GM19238 (cell line): ENCODE results near the gene KRT13.

Experiments
- DNase-seq: peaks from one replicate; pipeline ENCODE4 v3.0.0; 2011; ENCODE audit warnings: low spot score; ENCODE audit not compliant: insufficient read length

KRT13 gene

DNA sequence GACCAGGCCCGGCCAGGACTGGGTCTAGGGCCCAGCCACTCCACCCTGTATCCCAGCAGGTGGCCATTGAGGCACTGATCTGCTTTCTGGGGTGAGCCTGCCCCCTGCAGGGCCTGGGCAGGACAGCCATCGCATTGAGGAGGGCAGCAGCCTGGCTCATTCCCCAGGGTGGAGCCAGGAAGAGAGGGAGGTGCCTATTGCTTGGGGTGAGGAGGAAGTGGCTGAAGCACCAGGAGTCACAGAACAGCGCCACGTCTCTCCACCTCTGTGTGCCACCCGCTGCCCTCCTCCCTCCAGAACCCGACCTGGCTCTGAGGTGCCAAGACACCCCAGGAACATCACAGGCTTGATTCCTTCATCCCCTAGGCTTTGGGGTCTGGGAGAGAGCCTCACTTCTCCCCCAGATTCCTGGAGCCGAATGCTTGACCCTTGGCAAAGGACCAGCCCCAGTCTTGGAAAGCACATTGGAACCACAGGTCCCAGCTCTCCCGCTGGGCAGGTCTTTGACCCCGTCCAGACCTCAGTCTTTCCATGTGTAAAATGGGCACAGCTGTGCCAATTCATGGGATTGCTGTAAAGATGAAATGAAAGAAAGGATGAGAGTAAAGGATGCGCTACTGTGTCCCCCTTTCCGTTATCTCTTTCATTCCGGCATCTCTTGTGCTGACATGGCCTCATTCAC, 8.5 kb downstream of the KRT13 start:
- DNase-seq = peak; percentile 72

DNA sequence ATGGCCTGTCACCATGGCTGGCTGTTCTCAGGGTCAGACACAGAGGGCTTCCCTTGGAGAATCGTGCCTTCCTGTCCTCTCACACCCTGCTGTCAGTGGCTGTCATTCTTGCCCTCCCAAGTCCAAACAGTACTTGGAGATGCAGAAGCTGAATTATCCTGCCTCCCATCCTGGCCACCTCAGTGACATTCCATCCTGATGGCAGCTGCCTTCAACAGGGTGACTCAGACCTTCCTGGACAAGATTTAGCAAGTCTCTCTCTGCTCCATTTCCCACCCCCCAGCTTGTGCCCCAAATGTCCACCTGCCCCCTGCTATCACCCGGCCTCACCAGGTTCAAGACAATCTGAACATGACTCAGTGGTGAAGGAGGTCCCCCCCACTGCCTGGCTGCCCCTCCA, 10.9 kb downstream of the KRT13 start:
- no peak for DNase-seq

DNA sequence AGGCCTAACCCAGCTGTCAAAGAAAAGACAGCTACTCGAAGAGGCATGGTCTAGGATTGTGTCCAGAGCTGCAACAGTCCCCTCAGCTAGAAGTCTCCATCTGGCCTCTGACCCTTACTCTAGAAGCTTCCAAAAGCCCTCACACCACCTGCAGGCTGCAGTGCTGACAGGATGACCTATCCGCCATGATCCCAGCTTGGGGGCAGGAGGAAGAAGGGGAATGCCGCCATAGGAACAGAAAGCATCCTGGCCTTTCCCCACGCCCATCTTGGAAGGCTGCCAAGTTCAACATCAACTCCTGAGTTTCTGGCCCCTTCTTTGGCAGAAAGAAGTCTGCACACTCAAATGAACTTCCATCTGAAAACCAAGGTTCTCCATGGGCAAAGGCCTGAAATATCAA, 12.6 kb downstream of the KRT13 start:
- no peak for DNase-seq

DNA sequence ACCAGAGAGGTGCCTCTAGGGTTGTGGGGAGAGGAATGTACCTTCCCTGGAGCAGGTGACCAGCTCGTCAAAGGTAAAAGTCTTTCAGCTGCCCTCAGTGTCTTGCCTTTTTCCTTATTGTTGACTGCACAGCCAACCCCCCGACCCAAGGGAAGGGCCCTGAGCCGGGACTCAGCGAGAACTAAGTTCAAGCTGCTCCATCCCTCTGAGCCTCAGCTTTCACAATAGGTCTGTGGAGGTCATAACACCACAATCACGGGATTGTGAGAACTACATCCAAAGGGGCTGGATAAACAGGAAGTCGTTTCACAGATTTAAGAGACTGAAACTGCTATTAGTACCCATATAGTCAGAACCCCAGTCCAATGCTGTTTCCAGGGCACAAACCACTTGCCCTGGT, 13.1 kb downstream of the KRT13 start:
- no peak for DNase-seq

DNA sequence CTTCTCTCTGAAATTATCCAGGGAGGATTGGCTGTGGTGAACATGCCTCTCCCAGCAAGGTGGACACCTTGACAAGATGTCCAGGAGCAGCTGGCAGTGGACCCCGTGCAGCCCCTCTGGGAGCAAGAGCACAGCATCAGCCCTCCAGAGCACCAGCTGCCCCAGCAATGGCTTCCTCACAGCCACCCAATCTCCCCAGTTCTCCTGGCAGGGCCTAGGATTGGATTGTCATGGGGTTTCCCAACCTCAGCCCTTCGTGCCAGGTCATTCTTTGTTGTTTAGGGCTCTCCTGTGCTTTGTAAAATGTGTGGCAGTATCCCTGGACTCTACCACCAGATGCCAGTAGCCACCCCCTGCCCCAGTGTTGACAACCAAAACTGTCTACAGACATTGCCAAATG, 13.9 kb downstream of the KRT13 start:
- no peak for DNase-seq

DNA sequence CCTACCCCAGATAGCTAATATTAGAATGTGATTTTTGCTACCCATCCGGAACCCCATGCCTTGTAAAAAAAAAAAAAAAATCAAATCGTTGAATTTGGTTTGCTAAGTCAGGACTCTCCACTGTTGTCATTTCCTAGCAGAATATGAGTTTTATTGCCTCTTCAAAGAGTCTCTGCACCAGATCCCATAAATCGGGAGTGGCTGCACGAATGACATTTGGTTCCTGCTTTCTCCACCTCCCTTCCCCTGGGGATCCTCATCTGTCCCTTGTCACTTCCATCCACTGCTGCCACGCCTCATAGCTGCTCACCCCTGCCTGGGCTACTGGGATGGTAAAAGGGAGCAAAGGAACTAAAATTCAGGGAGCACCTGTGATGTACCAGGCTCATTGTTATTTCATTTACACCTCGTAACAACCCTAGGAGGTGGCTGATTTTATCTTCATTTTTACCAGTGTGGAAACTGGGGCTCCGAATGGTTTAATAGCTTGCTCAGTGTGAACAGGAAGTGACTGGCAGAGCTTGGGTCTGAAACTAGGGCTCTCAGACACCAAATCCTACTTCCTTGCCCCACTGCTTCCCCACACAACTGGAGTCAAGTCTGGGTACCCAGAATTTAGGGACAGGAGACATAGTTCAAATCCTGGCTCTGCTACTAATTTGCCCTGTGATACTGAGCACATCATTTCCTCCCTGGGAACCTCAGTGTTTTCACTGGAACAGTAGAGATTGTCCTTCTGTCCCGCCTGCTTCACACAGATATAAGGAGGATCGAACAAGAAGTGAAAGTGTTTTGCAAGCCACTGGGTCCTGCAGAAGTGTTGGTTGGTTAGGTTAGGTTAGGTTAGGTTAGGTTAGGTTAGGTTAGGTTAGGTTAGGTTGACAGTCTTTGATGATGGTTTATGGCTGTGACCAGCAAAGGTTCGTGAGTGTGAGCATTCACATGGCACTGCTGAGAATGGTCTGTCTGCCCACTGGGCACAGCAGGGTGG, 15.1 kb downstream of the KRT13 start:
- no peak for DNase-seq

DNA sequence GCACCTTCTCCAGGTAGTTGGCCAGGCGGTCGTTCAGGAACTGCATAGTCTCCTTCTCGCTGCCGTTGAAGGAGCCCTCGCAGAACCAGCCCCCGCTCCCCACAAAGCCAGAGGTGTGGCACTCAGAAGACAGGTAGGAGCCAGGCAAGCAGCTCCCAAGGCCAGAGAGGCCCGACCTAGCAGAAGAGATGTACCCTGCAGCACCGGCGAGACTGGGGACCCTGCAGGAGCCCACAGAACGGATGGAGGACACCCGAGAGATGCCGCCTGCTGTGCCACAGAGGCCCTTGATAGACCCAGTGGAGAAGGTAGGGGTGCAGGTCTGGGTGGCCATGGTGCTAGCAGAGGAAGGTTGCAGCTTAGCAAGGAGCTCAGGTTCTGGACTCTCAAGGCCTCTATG, 15.9 kb downstream of the KRT13 start, which contains the start of gene KRT36:
TSS of gene KRT36 (minus strand) at position 380 of the 400 bp plus-strand sequence. CDS start at position 334, 46 bp downstream.
- no peak for DNase-seq

DNA sequence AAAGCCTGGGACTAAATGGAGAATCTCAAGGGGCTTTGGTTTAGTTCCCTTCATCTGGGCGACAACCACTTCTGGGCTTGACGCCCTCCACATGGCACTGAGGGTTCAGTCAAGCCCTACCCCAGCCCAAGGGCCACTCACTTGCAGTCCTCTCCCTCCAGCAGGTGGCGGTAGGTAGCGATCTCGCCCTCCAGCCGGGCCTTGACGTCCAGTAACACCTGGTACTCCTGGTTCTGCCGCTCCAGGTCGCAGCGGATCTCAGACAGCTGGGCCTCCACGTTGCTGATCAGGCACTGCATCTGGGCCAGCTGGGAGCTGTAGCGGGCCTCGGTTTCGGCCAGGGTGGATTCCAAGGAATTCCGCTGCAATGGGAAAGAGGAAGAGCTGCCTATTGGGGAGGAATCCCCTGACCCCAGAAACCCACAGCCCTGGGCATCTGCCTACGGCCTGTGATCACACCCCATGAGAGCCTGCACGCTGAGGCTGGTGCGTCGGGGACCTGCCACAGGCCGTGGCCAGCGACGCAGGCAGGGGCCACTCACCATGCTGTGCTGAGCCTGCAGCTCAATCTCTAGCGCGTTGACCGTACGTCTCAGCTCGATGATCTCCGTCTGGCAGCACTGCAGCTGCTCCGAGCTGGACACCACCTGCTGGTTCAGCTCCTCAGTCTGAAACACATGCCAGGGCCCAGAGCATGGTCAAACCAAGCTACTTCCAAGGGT, 18.4 kb downstream of the KRT13 start:
- DNase-seq = no peak

DNA sequence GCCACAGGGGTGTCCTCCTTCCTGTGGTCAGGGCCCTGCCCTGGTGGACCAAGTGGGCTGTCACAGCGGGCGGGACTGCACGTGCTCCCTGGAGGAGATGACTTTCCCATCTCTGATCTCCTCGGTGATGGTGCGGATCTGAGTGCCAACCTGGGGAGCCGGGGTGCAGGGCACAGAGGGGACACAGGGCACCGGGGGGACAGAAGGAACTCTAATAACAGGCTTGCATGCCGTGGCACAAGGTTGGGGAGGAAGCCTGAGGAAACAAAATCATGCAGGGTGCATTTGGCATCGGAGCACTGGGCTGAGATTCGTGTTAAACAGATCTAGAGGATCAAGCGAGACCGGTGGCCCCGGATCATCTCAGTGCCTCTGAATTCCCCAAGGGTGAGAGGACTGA, 19.1 kb downstream of the KRT13 start:
- DNase-seq = no peak

DNA sequence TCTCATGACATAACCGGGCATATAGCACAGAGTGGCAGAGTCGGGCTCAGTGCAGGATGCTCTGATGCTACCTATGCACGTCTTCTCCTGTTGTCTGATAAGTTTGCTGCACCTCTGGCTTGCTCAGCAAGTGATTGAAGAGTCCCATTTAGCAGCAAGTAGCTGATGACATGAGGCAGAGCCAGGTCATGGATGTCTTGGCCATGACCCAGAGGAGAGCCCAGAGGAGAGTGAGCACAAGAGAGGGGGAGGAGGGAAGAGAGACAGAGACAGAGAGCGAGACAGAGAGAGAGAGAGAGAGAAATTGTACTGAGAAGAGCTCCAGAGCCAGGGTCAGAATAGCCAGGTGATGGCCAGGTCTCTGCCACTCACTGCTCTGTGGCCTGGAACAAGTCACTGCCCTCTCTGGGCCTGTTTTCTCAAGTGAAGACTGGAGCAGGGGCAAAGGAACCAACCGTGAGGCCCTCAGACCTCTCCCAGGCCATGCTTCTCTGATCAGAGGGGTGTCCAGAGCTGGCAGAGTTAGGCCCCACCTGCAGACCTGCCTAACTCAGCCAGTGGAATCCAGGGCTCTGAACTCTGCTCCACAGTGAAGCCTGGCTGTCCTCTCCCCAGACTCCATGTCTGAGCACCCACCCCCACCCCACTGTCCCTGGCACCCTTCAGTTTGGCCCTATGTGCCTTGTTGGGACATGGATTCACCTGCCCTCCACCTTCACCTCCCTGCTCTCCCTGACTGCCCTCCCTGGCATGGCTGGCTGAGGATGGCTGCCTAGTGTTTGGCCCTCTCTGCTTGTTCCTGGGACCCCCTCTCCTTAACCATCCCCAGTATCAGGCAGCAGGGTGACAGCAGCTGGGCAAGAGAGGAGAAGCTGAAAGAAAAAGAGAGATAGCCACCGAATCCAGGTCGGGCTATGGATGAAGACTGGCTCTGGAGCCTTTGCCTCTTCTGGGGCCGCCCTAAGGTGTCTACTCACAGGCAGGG, 20.2 kb downstream of the KRT13 start:
- no peak for DNase-seq

DNA sequence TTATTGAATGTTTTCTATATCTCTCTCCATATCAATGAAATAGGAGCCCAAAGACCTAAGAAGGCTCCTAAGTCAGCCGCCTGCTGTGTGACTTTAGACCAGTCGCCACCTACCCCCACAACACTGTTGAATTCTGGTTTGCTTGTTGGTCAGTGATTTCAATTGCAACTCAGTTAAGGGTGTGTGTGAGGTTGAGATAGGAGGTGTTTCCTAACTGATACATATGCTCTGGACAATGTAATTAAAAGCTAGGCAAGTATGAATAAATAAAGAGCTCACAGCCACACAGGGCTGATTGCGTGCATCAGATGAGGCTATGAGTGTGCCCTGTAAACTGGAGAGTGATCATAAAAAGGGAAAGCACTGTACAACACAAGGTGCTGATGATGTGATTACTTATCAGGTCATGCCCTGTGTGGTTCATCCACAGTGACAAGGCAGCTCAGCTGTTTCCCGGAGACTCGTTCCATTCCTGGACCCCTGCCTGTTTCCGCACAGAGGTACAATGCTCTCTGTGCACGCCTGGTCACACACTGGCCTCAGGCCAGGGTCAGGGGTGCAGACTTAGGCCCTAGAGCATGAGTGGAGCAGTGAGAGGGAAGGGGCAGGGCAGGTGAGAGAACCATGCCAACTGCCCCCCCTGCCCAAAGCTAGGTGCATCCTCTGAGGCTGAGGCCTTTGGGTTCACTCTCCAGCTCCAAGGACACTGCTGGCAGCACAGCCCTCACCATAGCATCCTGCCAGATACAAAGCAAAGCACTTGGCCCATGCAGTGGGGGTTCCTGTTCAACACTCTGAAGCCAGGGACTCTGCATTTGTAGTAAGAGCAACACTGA, 21.2 kb downstream of the KRT13 start:
- DNase-seq = no peak

DNA sequence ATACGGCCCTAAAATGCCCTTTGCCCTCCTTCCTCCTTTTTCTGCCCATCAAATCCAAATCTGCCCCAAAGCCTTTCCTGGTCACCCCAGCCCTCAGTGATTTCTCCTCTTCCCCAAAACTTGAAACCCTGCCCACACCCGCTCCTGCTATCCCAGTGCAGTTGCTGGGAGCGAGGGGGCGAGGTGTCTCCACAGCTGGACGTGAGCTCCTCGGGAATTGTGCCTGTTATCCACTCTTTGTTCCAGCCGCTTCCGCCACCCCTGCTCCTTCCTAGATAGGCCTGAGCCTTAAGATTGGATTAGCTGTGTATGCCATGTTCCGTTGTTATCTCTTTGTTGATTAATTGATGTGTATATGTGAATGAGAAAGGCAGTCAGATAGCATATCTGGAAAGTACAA, 21.9 kb downstream of the KRT13 start:
- no peak for DNase-seq

DNA sequence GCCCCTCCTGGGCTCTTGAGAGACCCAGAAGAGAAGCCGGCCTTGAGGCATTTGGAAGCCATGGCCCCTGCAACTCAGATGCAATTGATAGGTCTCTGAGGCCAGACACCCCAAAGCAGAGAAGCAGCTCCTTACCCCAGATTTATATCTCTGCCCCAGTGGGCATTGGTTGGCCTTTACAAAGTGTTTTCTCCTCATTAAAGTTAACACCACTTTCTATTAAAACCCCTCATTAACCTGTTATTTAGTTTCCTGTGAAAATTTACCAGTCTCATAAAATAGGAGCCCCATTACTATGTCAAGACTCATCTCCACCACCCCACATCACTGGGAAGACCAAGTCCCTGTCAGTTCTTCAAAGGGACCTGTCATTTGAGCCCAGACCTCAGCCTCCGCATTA, 24.4 kb downstream of the KRT13 start, which contains the start of gene KRT35:
TSS of gene KRT35 (minus strand) at position 116 of the 400 bp plus-strand sequence. CDS start at position 62, 54 bp downstream.
- no peak for DNase-seq

DNA sequence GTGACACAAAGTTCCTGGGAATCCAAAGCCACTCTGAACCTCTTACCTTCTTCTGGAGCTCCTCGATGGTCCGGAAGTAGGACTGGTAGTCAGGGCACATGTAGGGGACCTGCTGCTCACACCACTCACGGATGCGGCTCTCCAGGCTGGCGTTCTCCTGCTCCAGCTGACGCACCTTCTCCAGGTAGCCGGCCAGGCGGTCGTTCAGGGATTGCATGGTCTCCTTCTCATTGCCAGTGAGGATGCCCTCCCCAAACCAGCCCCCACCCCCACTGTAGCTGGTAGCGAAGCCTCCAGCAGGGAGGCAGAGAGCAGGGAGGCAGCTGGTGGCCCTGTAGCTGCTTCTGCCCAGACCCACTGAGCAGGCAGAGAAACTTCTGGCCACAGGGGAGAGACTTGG, 24.8 kb downstream of the KRT13 start:
- no peak for DNase-seq

DNA sequence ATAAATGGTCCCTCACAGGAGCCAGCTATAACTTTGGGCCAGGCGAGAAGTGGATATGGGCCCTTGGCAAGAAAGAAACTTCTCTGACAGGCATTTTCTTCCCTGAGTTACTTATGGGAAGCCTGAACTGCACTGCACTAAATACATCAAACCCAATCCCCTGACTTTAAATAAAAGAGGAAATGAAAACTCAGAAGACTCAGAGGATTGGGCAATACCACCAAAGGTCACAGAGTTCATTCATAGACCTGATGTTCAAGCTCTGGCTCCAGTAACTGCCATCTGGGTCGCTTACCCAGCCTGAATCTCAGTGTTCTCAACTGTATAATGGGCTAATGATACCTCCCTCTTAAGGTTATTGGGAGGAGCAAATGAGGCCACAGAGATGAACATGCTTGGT, 25.3 kb downstream of the KRT13 start:
- no peak for DNase-seq

DNA sequence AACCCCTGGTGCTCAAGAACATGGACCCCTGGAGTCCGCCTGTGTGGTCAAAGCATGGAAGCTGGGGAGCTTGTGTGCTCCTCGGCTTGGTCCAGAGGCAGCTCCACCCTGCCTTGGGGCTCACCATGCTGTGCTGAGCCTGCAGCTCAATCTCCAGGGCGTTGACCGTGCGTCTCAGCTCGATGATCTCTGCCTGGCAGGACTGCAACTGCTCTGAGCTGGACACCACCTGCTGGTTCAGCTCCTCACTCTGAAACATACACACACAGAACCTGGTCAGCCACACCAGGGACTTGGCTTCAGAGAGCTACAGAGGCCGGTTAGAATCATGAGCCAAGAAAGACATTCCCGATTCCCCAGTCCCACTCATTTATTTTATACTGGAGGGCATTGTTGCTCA, 27.2 kb downstream of the KRT13 start:
- DNase-seq = no peak

DNA sequence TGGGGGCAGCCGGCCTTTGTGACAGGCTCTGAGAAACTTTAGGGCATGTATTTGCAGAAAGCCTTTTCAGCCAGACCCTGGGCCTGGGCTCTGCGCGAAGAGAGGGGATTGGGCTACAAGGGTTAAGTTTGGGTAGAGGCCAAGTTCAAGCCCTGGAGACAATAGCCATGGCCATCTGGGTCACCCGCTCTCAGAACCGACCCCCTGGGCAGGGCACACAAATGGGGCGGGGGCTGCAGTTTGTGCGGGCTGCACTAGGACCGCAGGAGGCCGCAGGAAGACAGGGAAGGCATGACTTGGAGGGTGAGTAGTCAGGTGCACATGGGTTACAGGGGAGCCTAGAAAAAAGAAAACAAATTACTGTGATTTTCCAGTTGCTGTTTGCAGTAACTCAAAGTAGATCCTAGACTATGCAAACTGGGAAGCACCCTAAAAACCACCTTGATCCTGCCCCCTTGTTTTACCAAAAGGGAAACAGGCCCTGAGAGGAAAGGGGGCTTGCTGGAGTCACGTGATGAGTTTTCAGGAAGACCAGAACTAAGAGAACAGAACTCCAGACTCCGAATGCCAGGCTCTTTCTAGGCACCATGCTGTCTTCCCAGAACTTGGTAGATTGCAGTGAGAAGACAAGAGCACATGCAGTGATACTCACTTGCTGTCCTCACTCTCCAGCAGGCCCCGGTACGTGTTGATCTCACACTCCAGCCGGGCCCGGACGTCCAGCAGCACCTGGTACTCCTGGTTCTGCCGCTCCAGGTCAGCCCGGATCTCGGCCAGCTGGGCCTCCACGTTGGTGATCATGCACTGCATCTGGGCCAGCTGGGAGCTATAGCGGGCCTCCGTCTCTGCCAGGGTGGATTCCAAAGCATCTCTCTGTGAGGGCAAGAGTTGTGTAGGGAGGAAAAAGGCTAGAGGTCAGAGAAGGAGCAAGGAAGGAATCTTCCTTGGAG, 28.3 kb downstream of the KRT13 start:
- DNase-seq = no peak

DNA sequence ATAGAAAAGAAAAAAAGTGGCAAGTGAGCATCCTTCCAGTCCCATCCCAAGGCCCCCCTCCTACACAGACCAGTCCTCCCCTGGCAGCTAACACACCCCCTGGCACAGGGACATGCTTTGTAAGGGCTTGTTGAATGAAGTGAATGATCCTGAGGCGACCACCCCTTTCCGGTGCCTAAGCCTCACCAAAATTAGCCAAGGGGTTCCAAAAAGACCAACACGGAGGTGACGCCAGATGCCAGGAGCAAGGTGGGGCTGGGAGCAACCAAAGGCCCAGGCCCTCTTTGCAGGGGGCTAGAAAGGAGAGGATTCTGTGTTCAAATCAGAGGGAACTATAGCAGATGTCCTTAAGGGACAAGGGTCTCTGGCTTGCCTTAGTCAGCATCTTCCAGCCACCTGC, 30.0 kb downstream of the KRT13 start:
- no peak for DNase-seq

DNA sequence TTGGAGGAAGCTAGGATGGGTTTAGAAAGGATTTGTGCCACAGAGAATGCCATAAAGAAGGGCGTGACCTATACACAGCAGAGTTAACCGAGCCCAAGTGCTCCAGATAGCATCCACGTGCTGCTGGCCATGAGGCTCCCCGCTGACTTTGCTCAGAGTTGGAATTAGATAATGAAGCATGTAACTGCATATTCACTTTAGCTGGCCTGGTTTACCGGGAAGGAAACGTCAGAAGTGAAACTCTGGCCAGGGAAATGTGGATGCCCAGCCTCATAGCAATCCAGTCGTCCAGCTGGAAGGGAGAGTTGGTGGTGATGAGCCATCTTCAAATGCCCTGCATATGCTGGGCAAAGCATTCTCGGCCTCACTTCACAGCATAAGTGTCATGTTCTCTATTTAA, 30.5 kb downstream of the KRT13 start:
- DNase-seq = no peak
